IPS-18c (cell line): ENCODE results near the gene TTC39A.
A peak's percentile ranks its signal among the peaks of the same experiment; 100 is the strongest.
"Not testable (repeated sequence)": the region's sequence is repeated elsewhere in the genome, so short reads cannot be mapped to it uniquely, and the experiment has no call there.

Experiments
- H3K4me3 ChIP-seq: 2 replicates; pipeline ENCODE4 v1.7.0; 2013; ENCODE audit warnings: low read depth, mild to moderate bottlenecking, low read length, moderate library complexity; ENCODE audit not compliant: insufficient read depth
- H3K9me3 ChIP-seq: one replicate; pipeline ENCODE4 v1.6.1; 2013; ENCODE audit warnings: mild to moderate bottlenecking, low read length, moderate library complexity; ENCODE audit not compliant: control insufficient read depth, insufficient read depth

The TTC39A gene

GRCh38 chr1:51265618-51266017 is 64.7 kb downstream of the TTC39A start:
- Histone ChIP-seq H3K4me3 (no peak overlapping the region), H3K9me3 (no peaks in the 10 kb centered on the region)

- Histone ChIP-seq H3K9me3 (no peaks in the 10 kb centered on the region), H3K4me3 (no peak overlapping the region)
Measured at GRCh38 chr1:51264451-51264850, 65.9 kb downstream of the TTC39A start.

GRCh38 chr1:51263147-51263877 is 67.0 kb downstream of the TTC39A start:
- no peak overlapping the region for H3K4me3 ChIP-seq
- no peaks in the 10 kb centered on the region for H3K9me3 ChIP-seq

- no peaks in the 10 kb centered on the region for H3K9me3 ChIP-seq
- H3K4me3 ChIP-seq = no peak overlapping the region
Measured at GRCh38 chr1:51255331-51255730, 75.0 kb downstream of the TTC39A start.

- H3K9me3 ChIP-seq = no peaks in the 10 kb centered on the region
- no peak overlapping the region for H3K4me3 ChIP-seq
Measured at GRCh38 chr1:51253691-51254090, 76.7 kb downstream of the TTC39A start.

GRCh38 chr1:51252366-51252765 is 78.0 kb downstream of the TTC39A start:
- Histone ChIP-seq H3K4me3 (no peak overlapping the region), H3K9me3 (no peaks in the 10 kb centered on the region)

- H3K4me3 ChIP-seq = not testable (repeated sequence)
Measured at GRCh38 chr1:51251165-51251564, 79.2 kb downstream of the TTC39A start.

GRCh38 chr1:51250729-51251128 is 79.6 kb downstream of the TTC39A start:
- H3K4me3 ChIP-seq, H3K9me3 ChIP-seq: not testable (repeated sequence)

More at GRCh38 chr1:51251165-51251564, 79.2 kb downstream of the TTC39A start:
- H3K9me3 ChIP-seq = not testable (repeated sequence)

GRCh38 chr1:51249445-51249844 is 80.9 kb downstream of the TTC39A start:
- H3K9me3 ChIP-seq = no peaks in the 10 kb centered on the region
- no peak overlapping the region for H3K4me3 ChIP-seq

- Histone ChIP-seq H3K4me3 (no peak overlapping the region), H3K9me3 (no peaks in the 10 kb centered on the region)
Measured at GRCh38 chr1:51247499-51247898, 82.9 kb downstream of the TTC39A start.

- Histone ChIP-seq H3K9me3 (no peaks in the 10 kb centered on the region), H3K4me3 (no peak overlapping the region)
Measured at GRCh38 chr1:51247022-51247421, 83.3 kb downstream of the TTC39A start.

- Histone ChIP-seq H3K4me3 (no peak overlapping the region), H3K9me3 (no peaks in the 10 kb centered on the region)
Measured at GRCh38 chr1:51242546-51242945, 87.8 kb downstream of the TTC39A start.

- H3K4me3 ChIP-seq = no peak overlapping the region
- no peaks in the 10 kb centered on the region for H3K9me3 ChIP-seq
Measured at GRCh38 chr1:51241119-51241518, 89.2 kb downstream of the TTC39A start.

- H3K4me3 ChIP-seq = no peak overlapping the region
- H3K9me3 ChIP-seq = no peaks in the 10 kb centered on the region
Measured at GRCh38 chr1:51240084-51240483, 90.3 kb downstream of the TTC39A start.

- H3K4me3 ChIP-seq = peak overlapping the region; percentile 21; the same call in 1 of the 2 replicates
- no peaks in the 10 kb centered on the region for H3K9me3 ChIP-seq
Measured at GRCh38 chr1:51238034-51238403, 92.3 kb downstream of the TTC39A start.

- Histone ChIP-seq H3K4me3 (peak overlapping the region; percentile 96), H3K9me3 (no peaks in the 10 kb centered on the region)
Measured at GRCh38 chr1:51237351-51238033, 92.9 kb downstream of the TTC39A start.
